COLO668 (cell line): Measurements from ENCODE around the gene SLC10A2.

ENCODE experiments used
- DNase-seq: peaks from one replicate; lab custom pipeline; 2025; ENCODE audit not compliant: unreplicated experiment; lab: John Stamatoyannopoulos, UW

The SLC10A2 gene

GRCh38 chr13:103055166-103055565, 11.1 kb downstream of the SLC10A2 start:
- no peak for DNase-seq

GRCh38 chr13:103046676-103047075, 19.5 kb downstream of the SLC10A2 start:
- DNase-seq = no peak

GRCh38 chr13:103044056-103044455, 22.2 kb downstream of the SLC10A2 start:
- DNase-seq = no peak

- DNase-seq = no peak
Observed at GRCh38 chr13:103040006-103040405, 26.2 kb downstream of the SLC10A2 start.

- peak; percentile 41 for DNase-seq
Observed at GRCh38 chr13:103039183-103039582, 27.0 kb downstream of the SLC10A2 start.

- no peak for DNase-seq
Observed at GRCh38 chr13:103036268-103036667, 29.9 kb downstream of the SLC10A2 start.

- DNase-seq = no peak
Observed at GRCh38 chr13:103033999-103034398, 32.2 kb downstream of the SLC10A2 start.

GRCh38 chr13:103031332-103031873, 34.8 kb downstream of the SLC10A2 start:
- no peak for DNase-seq

- DNase-seq = no peak
Observed at GRCh38 chr13:103030776-103031175, 35.4 kb downstream of the SLC10A2 start.

GRCh38 chr13:103029798-103030197, 36.4 kb downstream of the SLC10A2 start:
- DNase-seq = no peak

- no peak for DNase-seq
Observed at GRCh38 chr13:103022336-103022735, 43.9 kb downstream of the SLC10A2 start.

GRCh38 chr13:103018556-103018955, 47.7 kb downstream of the SLC10A2 start:
- DNase-seq = no peak

- no peak for DNase-seq
Observed at GRCh38 chr13:103012646-103013045, 53.6 kb downstream of the SLC10A2 start.

- no peak for DNase-seq
Observed at GRCh38 chr13:103009051-103009840, 57.0 kb downstream of the SLC10A2 start.

GRCh38 chr13:103007427-103007762, 58.8 kb downstream of the SLC10A2 start:
- DNase-seq = no peak

- DNase-seq = no peak
Observed at GRCh38 chr13:103006641-103007426, 59.4 kb downstream of the SLC10A2 start.

GRCh38 chr13:103004661-103005345, 61.4 kb downstream of the SLC10A2 start:
- DNase-seq = no peak

GRCh38 chr13:103003631-103004030, 62.6 kb downstream of the SLC10A2 start:
- DNase-seq = no peak

GRCh38 chr13:103002279-103002678, 63.9 kb downstream of the SLC10A2 start:
- DNase-seq = no peak

- no peak for DNase-seq
Observed at GRCh38 chr13:103000157-103000556, 66.1 kb downstream of the SLC10A2 start.

GRCh38 chr13:102999499-102999898, 66.7 kb downstream of the SLC10A2 start:
- DNase-seq = no peak
